ENCODE results near the gene PAM.

DNA sequence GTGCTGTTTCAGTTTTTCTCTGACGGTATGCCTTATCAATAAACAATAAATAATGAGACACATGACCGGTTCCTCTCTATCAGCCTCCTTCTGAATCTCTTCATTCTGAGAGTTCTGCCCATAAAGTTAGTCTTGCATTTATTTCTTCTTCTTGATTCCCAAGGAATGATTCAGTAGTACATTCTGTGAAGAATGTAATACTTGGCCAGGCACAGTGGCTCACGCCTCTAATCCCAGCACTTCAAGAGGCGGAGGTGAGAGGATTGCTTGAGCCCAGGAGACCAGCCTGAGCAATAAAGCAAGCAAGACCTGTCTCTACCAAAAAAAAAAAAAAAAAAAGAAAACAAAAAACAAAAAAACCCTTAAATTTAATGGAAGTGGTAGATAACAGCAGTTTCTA lies 53.9 kb downstream of the PAM start:
- TF ChIP-seq POLR2AphosphoS5 (IDR thresholded peaks at IDR 0.05), result no peak
- TF ChIP-seq, protein P1, sequence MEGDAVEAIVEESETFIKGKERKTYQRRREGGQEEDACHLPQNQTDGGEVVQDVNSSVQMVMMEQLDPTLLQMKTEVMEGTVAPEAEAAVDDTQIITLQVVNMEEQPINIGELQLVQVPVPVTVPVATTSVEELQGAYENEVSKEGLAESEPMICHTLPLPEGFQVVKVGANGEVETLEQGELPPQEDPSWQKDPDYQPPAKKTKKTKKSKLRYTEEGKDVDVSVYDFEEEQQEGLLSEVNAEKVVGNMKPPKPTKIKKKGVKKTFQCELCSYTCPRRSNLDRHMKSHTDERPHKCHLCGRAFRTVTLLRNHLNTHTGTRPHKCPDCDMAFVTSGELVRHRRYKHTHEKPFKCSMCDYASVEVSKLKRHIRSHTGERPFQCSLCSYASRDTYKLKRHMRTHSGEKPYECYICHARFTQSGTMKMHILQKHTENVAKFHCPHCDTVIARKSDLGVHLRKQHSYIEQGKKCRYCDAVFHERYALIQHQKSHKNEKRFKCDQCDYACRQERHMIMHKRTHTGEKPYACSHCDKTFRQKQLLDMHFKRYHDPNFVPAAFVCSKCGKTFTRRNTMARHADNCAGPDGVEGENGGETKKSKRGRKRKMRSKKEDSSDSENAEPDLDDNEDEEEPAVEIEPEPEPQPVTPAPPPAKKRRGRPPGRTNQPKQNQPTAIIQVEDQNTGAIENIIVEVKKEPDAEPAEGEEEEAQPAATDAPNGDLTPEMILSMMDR (IDR thresholded peaks at IDR 0.05), result no peak
- no peak for TF ChIP-seq POLR2A (IDR thresholded peaks at IDR 0.05)
- no peak for TF ChIP-seq EP300 (IDR thresholded peaks at IDR 0.05)
